DOHH2 (cell line): ENCODE data around the gene TEX47.

Source experiments
- H3F3A ChIP-seq: fragments of 200-600 bp; sonication (generic), shearing (Covaris generic); 2 replicates; pipeline ENCODE4 v1.6.0; 2016; ENCODE audit warnings: antibody characterized with exemption, mild to moderate bottlenecking; ENCODE audit not compliant: control insufficient read depth, insufficient read depth
- H3K27ac ChIP-seq: fragments of 200-600 bp; sonication (generic); 2 replicates; pipeline ENCODE4 v1.5.1; 2014; ENCODE audit warnings: low read depth, mild to moderate bottlenecking, low read length, moderate library complexity
- H3K27me3 ChIP-seq: fragments of 200-600 bp; sonication (generic); 2 replicates; pipeline ENCODE4 v1.6.1; 2014; ENCODE audit warnings: mild to moderate bottlenecking, low read length, mixed read lengths; ENCODE audit not compliant: control insufficient read depth
- H3K36me3 ChIP-seq: fragments of 200-600 bp; sonication (generic); 2 replicates; pipeline ENCODE4 v1.6.1; 2014; ENCODE audit warnings: mild to moderate bottlenecking, low read length, moderate library complexity, mixed read lengths; ENCODE audit not compliant: control insufficient read depth
- H3K4me1 ChIP-seq: fragments of 200-600 bp; sonication (generic); 2 replicates; pipeline ENCODE4 v1.6.1; 2014; ENCODE audit warnings: mild to moderate bottlenecking, low read length, mixed read lengths; ENCODE audit not compliant: control insufficient read depth
- H3K4me2 ChIP-seq: fragments of 200-600 bp; sonication (generic); 2 replicates; pipeline ENCODE4 v1.6.0; 2014; ENCODE audit warnings: mild to moderate bottlenecking, low read length, moderate library complexity
- H3K4me3 ChIP-seq: fragments of 200-600 bp; sonication (generic); 2 replicates; pipeline ENCODE4 v1.5.1; 2014; ENCODE audit warnings: mild to moderate bottlenecking, low read length, mixed read lengths
- H3K79me2 ChIP-seq: fragments of 200-600 bp; sonication (generic); 2 replicates; pipeline ENCODE4 v1.6.1; 2014; ENCODE audit warnings: mild to moderate bottlenecking, low read length, mixed read lengths; ENCODE audit not compliant: control insufficient read depth
- H3K9me2 ChIP-seq: fragments of 200-600 bp; sonication (generic); replicated peaks from 2 replicates; pipeline ENCODE4 v1.6.1; 2014; ENCODE audit warnings: mild to moderate bottlenecking, low read length, mixed read lengths; ENCODE audit not compliant: control insufficient read depth
- H3K9me3 ChIP-seq: fragments of 200-600 bp; sonication (generic); 2 replicates; pipeline ENCODE4 v1.6.1; 2014; ENCODE audit warnings: antibody characterized with exemption, low read length, mixed read lengths; ENCODE audit not compliant: control insufficient read depth, insufficient read depth
- H4K20me1 ChIP-seq: fragments of 200-600 bp; sonication (generic); 2 replicates; pipeline ENCODE4 v1.6.0; 2014; ENCODE audit warnings: low read depth, mild to moderate bottlenecking, antibody characterized with exemption, low read length, moderate library complexity; ENCODE audit not compliant: control insufficient read depth, insufficient read depth
- EZH2phosphoT487 ChIP-seq: fragments of 200-600 bp; sonication (generic); IDR thresholded peaks from 2 replicates; pipeline ENCODE4 v1.6.1; 2017; ENCODE audit warnings: borderline replicate concordance, mild to moderate bottlenecking, antibody characterized with exemption, low read length, moderate library complexity, mixed read lengths
- TF ChIP-seq, protein P1 (sequence below): fragments of 200-600 bp; sonication (generic); IDR thresholded peaks from one replicate; pipeline ENCODE4 v1.5.1; 2014; ENCODE audit warnings: antibody characterized with exemption, mild to moderate bottlenecking, low read depth, low read length; ENCODE audit not compliant: poor library complexity, severe bottlenecking

The TEX47 gene

GRCh38 chr7:88791891-88792290 lies 3.6 kb downstream of the TEX47 start:
- Histone ChIP-seq H3K9me3 (no peaks in the 10 kb centered on the region), H3K27me3 (no peaks in the 10 kb centered on the region), H3K79me2 (no peaks in the 10 kb centered on the region), H3K4me1 (no peaks in the 10 kb centered on the region), H3K4me2 (no peak overlapping the region), H3K4me3 (no peak overlapping the region), H3K36me3 (no peaks in the 10 kb centered on the region), H3K27ac (no peak overlapping the region), H3F3A (no peaks in the 10 kb centered on the region), H3K9me2 (no peaks in the 10 kb centered on the region), H4K20me1 (no peaks in the 10 kb centered on the region)
- TF ChIP-seq, protein P1, sequence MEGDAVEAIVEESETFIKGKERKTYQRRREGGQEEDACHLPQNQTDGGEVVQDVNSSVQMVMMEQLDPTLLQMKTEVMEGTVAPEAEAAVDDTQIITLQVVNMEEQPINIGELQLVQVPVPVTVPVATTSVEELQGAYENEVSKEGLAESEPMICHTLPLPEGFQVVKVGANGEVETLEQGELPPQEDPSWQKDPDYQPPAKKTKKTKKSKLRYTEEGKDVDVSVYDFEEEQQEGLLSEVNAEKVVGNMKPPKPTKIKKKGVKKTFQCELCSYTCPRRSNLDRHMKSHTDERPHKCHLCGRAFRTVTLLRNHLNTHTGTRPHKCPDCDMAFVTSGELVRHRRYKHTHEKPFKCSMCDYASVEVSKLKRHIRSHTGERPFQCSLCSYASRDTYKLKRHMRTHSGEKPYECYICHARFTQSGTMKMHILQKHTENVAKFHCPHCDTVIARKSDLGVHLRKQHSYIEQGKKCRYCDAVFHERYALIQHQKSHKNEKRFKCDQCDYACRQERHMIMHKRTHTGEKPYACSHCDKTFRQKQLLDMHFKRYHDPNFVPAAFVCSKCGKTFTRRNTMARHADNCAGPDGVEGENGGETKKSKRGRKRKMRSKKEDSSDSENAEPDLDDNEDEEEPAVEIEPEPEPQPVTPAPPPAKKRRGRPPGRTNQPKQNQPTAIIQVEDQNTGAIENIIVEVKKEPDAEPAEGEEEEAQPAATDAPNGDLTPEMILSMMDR = no peak
- TF ChIP-seq EZH2phosphoT487 = no peak

DNA sequence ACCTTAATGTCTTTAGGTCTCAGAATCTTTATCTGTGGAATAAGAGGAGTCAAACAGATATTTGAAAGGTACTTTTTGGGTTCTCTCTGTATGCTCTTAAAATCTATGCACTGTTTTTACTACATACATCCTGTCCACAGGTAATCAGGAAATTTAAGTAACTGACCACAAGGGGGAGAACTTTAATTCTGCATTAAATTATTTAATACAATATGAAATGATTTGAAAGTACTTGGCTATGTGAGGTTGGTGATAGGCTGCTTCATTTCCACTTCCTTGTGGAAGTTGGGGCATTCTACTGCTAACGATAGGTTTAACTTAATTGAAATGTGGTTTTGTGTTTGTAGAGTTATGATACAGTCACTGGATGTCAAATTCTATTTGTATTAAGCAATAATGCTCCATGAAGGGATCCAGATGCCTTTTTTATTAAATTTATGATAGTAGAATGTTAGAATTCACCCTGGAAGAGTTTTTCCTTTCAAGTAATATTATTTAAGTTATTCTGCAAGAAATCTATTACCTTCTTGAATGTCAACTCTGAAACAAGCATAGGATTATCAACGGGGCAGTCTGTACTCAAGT lies 6.0 kb downstream of the TEX47 start:
- no peaks in the 10 kb centered on the region for H3K36me3 ChIP-seq
- H4K20me1 ChIP-seq = no peaks in the 10 kb centered on the region
- H3F3A ChIP-seq = no peaks in the 10 kb centered on the region
- no peak overlapping the region for H3K27ac ChIP-seq
- H3K4me1 ChIP-seq = no peaks in the 10 kb centered on the region
- no peaks in the 10 kb centered on the region for H3K79me2 ChIP-seq
- H3K9me3 ChIP-seq = no peaks in the 10 kb centered on the region
- H3K4me3 ChIP-seq = no peak overlapping the region
- H3K27me3 ChIP-seq = no peaks in the 10 kb centered on the region
- H3K9me2 ChIP-seq = no peaks in the 10 kb centered on the region
- no peak for TF ChIP-seq EZH2phosphoT487
- TF ChIP-seq, protein P1 = peak; percentile 75
- H3K4me2 ChIP-seq = no peak overlapping the region

DNA sequence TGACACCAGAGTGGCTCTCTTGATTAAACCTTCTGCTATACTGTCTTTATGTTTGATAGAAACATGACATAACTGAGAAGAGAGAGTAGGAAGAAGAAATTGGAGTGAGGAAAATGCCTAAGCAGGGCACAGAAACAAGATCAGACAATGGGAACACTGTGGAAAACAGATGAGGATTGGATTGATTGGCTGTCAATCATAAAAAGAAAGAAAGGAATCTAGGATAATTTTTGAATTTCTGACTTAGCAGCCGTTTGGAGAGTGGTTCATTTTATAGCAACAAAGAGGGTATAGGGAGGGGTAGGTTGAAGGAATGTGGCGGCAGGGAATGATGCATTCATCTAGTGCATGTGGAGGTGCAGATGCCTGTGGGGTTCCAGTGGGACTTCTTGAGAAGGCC lies 7.8 kb downstream of the TEX47 start:
- Histone ChIP-seq H4K20me1 (no peaks in the 10 kb centered on the region), H3K9me2 (no peaks in the 10 kb centered on the region), H3K36me3 (no peaks in the 10 kb centered on the region), H3K4me3 (no peak overlapping the region), H3K4me1 (no peaks in the 10 kb centered on the region), H3K4me2 (no peak overlapping the region), H3K27me3 (no peaks in the 10 kb centered on the region), H3K79me2 (no peaks in the 10 kb centered on the region), H3K27ac (no peak overlapping the region), H3K9me3 (no peaks in the 10 kb centered on the region), H3F3A (no peaks in the 10 kb centered on the region)
- TF ChIP-seq, protein P1 = no peak
- TF ChIP-seq EZH2phosphoT487 = no peak
